HEK293 (cell line): ENCODE measurements around the gene C16orf92.

Source experiments
- CTCF ChIP-seq: fragments of 450-650 bp; formaldehyde crosslinking; IDR thresholded peaks from 2 replicates; pipeline ENCODE4 v1.5.1; 2016; ENCODE audit warnings: missing biosample characterization, missing genetic modification characterization
- GFI1B ChIP-seq: fragments of 450-650 bp; formaldehyde crosslinking; IDR thresholded peaks from 2 replicates; pipeline ENCODE4 v1.5.1; 2016; ENCODE audit warnings: missing biosample characterization, missing genetic modification characterization
- PATZ1 ChIP-seq: fragments of 450-650 bp; formaldehyde crosslinking; IDR thresholded peaks from 2 replicates; pipeline ENCODE4 v1.5.1; 2016; ENCODE audit warnings: missing biosample characterization, missing genetic modification characterization
- SP2 ChIP-seq: fragments of 450-650 bp; formaldehyde crosslinking; IDR thresholded peaks from 2 replicates; pipeline ENCODE4 v1.5.1; 2016; ENCODE audit warnings: missing biosample characterization, missing genetic modification characterization
- ZFP37 ChIP-seq: fragments of 450-650 bp; formaldehyde crosslinking; IDR thresholded peaks from 2 replicates; pipeline ENCODE4 v1.5.1; 2016; ENCODE audit warnings: missing biosample characterization, missing genetic modification characterization
- ZNF423 ChIP-seq: fragments of 450-650 bp; formaldehyde crosslinking; IDR thresholded peaks from 2 replicates; pipeline ENCODE4 v1.5.1; 2016; ENCODE audit warnings: missing biosample characterization, missing genetic modification characterization
- ZNF560 ChIP-seq: fragments of 450-650 bp; formaldehyde crosslinking; IDR thresholded peaks from 2 replicates; pipeline ENCODE4 v1.5.1; 2017; ENCODE audit warnings: missing biosample characterization, missing genetic modification characterization, borderline replicate concordance
- ZNF777 ChIP-seq: fragments of 450-650 bp; formaldehyde crosslinking; IDR thresholded peaks from 2 replicates; pipeline ENCODE4 v1.5.1; 2017; ENCODE audit warnings: missing biosample characterization, missing genetic modification characterization, borderline replicate concordance
- TF ChIP-seq, protein P1 (sequence below): fragments of 450-650 bp; formaldehyde crosslinking; IDR thresholded peaks from 2 replicates; pipeline ENCODE4 v1.5.1; 2016; ENCODE audit warnings: missing biosample characterization, missing genetic modification characterization
- TF ChIP-seq, protein P2 (sequence below): fragments of 450-650 bp; formaldehyde crosslinking; IDR thresholded peaks from 2 replicates; pipeline ENCODE4 v1.5.1; 2016; ENCODE audit warnings: missing biosample characterization, missing genetic modification characterization
- TF ChIP-seq, protein P3 (sequence below): fragments of 450-650 bp; formaldehyde crosslinking; IDR thresholded peaks from 2 replicates; pipeline ENCODE4 v1.5.1; 2017; ENCODE audit warnings: missing biosample characterization, missing genetic modification characterization
- TF ChIP-seq, protein P4 (sequence below): fragments of 450-650 bp; IDR thresholded peaks from 2 replicates; pipeline ENCODE4 v1.5.1; 2018; ENCODE audit warnings: missing biosample characterization, mild to moderate bottlenecking, missing genetic modification characterization

GRCh38 chr16:30031477-30031918, 8.5 kb downstream of the C16orf92 start:
- TF ChIP-seq, protein P1, sequence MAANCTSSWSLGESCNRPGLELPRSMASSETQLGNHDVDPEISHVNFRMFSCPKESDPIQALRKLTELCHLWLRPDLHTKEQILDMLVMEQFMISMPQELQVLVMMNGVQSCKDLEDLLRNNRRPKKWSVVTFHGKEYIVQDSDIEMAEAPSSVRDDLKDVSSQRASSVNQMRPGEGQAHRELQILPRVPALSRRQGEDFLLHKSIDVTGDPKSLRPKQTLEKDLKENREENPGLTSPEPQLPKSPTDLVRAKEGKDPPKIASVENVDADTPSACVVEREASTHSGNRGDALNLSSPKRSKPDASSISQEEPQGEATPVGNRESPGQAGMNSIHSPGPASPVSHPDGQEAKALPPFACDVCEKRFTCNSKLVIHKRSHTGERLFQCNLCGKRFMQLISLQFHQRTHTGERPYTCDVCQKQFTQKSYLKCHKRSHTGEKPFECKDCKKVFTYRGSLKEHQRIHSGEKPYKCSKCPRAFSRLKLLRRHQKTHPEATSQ (tag by site-specific recombination): no peak
- TF ChIP-seq, protein P2, sequence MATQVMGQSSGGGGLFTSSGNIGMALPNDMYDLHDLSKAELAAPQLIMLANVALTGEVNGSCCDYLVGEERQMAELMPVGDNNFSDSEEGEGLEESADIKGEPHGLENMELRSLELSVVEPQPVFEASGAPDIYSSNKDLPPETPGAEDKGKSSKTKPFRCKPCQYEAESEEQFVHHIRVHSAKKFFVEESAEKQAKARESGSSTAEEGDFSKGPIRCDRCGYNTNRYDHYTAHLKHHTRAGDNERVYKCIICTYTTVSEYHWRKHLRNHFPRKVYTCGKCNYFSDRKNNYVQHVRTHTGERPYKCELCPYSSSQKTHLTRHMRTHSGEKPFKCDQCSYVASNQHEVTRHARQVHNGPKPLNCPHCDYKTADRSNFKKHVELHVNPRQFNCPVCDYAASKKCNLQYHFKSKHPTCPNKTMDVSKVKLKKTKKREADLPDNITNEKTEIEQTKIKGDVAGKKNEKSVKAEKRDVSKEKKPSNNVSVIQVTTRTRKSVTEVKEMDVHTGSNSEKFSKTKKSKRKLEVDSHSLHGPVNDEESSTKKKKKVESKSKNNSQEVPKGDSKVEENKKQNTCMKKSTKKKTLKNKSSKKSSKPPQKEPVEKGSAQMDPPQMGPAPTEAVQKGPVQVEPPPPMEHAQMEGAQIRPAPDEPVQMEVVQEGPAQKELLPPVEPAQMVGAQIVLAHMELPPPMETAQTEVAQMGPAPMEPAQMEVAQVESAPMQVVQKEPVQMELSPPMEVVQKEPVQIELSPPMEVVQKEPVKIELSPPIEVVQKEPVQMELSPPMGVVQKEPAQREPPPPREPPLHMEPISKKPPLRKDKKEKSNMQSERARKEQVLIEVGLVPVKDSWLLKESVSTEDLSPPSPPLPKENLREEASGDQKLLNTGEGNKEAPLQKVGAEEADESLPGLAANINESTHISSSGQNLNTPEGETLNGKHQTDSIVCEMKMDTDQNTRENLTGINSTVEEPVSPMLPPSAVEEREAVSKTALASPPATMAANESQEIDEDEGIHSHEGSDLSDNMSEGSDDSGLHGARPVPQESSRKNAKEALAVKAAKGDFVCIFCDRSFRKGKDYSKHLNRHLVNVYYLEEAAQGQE (tag by site-specific recombination): no peak
- no peak for TF ChIP-seq CTCF (tag by site-specific recombination)
- TF ChIP-seq ZFP37 (tag by site-specific recombination): no peak
- TF ChIP-seq ZNF423 (tag by site-specific recombination): no peak
- TF ChIP-seq, protein P3, sequence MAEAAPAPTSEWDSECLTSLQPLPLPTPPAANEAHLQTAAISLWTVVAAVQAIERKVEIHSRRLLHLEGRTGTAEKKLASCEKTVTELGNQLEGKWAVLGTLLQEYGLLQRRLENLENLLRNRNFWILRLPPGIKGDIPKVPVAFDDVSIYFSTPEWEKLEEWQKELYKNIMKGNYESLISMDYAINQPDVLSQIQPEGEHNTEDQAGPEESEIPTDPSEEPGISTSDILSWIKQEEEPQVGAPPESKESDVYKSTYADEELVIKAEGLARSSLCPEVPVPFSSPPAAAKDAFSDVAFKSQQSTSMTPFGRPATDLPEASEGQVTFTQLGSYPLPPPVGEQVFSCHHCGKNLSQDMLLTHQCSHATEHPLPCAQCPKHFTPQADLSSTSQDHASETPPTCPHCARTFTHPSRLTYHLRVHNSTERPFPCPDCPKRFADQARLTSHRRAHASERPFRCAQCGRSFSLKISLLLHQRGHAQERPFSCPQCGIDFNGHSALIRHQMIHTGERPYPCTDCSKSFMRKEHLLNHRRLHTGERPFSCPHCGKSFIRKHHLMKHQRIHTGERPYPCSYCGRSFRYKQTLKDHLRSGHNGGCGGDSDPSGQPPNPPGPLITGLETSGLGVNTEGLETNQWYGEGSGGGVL (tag by site-specific recombination): no peak
- TF ChIP-seq ZNF777 (tag by site-specific recombination): no peak
- TF ChIP-seq GFI1B (tag by site-specific recombination): no peak
- TF ChIP-seq SP2: no peak
- TF ChIP-seq, protein P4, sequence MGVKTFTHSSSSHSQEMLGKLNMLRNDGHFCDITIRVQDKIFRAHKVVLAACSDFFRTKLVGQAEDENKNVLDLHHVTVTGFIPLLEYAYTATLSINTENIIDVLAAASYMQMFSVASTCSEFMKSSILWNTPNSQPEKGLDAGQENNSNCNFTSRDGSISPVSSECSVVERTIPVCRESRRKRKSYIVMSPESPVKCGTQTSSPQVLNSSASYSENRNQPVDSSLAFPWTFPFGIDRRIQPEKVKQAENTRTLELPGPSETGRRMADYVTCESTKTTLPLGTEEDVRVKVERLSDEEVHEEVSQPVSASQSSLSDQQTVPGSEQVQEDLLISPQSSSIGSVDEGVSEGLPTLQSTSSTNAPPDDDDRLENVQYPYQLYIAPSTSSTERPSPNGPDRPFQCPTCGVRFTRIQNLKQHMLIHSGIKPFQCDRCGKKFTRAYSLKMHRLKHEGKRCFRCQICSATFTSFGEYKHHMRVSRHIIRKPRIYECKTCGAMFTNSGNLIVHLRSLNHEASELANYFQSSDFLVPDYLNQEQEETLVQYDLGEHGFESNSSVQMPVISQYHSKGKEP: no peak
- TF ChIP-seq ZNF560 (tag by site-specific recombination): no peak
- TF ChIP-seq PATZ1 (tag by site-specific recombination): no peak
